HEK293T (cell line): ENCODE results near the gene LRGUK.

Source experiments
- BHLHE40 ChIP-seq: fragments of 450-650 bp; IDR thresholded peaks from 2 replicates; pipeline ENCODE4 v1.6.1; 2016; ENCODE audit warnings: mild to moderate bottlenecking, moderate library complexity, borderline replicate concordance
- L3MBTL2 ChIP-seq: fragments of 450-650 bp; conservative IDR thresholded peaks from 2 replicates; pipeline ENCODE4 v1.6.1; 2016; ENCODE audit warnings: mild to moderate bottlenecking

DNA sequence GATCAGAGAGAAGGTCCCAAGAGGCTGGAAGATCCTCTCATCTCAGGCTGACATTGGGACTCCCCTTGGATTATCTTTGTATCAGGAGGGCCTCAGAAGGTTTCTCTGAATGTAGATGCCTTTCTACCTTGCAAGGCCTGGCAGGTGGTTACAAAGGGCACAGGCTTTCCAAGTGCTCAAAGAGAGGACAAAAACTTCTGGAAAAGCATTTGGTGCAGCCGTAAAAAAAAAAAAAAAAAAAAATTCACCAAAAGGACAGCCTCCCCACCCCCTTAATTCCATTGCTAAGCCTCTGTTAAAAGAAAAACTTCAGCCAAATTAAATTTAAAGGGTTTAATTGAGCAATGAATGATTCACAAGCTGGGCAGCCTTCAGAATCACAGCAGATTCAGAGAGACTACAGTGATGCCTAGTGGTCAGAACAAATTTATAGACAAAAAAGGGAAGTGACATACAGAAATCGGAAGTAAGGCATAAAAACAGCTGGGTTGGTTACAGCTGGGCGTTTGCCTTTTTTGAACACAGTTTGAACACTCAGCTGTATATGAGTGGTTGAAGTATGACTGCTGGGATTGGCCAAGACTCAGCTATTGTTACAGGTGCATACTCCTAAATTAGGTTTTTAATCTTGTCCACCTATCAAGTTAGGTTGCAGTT lies 42.5 kb upstream of the LRGUK start:
- no peak for TF ChIP-seq L3MBTL2
- no peak for TF ChIP-seq BHLHE40
